HTR-8/SVneo (cell line): Measurements from ENCODE around the gene LATS2.

ENCODE experiments used
- DNase-seq: peaks from one replicate; pipeline ENCODE4 v3.0.0; 2011; ENCODE audit warnings: low spot score, mixed read lengths; ENCODE audit not compliant: insufficient read length
- FAIRE-seq: peaks from 2 replicates; lab custom pipeline; 2011; peaks lifted over from hg19 to GRCh38; lab: Jason Lieb, UNC

The LATS2 gene

DNA sequence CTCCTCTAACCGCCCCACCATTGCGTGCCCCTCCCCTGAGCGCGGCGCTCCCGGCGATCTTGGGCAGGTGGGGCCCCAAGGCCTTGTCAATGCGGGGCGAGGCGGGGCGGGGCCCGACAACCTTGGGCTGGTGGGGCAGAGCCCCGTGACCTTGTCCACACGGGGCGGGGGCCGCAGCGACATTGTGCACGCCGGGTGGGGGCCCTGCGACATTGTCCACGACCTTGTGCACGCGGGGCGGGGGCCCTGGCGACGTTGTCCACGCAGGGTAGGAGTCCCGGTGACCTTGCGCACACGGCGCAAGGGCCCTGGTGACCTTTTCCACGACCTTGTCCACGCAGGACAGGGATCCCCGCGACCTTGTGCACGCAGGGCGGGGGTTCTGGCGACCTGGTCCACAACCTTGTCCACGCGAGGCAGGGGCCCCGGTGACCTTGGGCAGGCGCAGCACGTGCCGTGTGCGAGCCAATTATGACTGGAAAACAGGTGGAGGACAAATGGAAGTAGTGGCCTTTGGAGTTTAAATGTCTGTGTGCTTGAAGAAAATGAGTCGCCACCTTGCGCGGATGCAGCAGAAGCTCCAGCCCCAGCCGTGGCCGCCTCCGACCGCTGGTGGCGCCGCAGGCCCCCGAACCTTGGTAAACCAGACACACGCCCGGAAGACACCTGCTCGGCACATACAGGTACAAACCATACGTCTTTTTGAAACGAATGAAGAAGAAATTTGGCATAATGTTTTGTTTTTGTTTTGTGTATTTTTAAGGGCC lies 62.6 kb downstream of the LATS2 start:
- no peak for FAIRE-seq
- DNase-seq = no peak

DNA sequence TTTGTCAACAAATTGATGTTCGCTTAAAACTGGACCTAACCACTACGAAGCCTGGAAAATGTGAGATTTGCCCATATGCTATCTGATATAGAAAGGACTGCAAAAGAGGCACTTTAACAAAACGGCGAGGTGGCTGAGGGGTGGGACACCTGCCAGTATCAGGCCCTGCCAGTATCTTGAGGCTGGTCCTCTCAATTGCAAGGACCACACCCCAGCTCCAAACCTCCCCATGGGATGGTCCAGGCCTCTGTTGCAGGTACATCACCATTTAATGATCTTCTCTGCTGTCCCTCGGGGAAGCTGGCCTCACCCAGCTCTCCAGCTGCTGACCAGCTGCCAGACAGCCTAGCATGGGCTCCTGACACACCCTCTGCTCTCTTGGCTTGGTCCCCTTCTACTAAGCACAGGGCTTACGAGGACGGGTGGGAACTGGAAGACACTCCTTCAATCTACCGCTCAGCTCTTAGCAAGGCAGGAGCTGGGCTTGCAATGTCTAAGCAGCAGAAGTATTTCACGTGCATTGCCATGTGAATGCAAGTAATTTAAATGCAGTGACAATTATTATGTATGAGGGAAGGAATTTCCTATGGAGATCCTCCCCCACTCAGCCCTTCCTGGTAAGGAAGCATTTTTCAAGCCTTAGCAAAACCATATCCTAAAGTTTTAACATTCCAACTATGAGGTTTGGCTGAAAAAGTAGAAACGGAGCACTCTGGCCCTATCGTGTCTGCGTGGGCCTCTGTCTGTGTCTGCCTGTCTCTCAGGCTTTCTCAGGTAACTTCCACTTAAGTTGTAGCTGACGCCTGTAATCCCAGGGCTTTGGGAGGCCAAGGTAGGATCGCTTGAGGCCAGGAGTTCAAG lies 63.9 kb downstream of the LATS2 start:
- DNase-seq = peak; percentile 41
- no peak for FAIRE-seq

DNA sequence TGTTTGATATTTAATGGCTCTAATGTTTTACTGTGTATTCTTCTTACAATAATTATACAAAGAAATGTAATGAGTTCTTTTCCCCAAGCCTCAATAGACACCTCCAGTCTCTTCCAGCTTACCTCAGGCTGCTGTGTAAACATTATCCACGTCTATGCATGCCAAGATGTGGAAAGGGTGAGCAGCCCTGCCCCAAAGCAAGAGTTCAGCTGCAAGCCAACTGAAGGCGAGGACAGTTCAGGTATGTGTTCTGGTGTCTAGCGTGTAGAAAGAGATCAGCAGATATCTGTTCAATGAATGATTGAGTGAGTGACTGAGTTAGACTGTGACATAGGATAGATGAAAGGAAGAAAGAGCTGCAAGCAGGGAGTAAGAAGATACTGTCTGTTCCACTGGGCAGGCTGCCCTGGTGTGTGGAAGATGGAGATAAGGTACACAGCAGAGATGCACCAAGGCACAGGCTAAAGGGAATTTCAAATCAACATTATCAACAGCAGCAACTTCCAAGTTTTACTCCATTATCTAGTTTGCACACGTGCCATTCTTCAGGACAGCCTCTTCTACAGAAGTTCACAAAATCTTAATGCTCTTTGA lies 66.0 kb downstream of the LATS2 start:
- no peak for FAIRE-seq
- no peak for DNase-seq

DNA sequence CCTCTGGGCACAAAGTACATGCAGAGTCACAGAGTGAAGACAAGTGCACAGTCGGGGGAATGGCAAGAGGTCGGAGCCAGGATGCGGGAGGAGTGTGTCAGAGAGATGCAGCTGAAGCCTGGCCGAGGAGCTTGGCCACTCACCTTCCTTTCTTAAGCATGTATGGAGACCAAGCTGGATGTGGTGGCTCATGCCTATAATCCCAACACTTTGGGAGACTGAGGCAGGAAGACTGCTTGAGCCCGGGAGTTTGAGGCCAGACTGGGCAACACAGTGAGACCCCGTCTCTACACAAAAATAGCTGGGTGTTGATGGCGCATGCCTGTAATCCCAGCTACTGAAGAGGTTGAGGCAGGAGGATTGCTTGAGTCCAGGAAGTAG lies 67.0 kb downstream of the LATS2 start:
- FAIRE-seq (no peak), DNase-seq (no peak)

DNA sequence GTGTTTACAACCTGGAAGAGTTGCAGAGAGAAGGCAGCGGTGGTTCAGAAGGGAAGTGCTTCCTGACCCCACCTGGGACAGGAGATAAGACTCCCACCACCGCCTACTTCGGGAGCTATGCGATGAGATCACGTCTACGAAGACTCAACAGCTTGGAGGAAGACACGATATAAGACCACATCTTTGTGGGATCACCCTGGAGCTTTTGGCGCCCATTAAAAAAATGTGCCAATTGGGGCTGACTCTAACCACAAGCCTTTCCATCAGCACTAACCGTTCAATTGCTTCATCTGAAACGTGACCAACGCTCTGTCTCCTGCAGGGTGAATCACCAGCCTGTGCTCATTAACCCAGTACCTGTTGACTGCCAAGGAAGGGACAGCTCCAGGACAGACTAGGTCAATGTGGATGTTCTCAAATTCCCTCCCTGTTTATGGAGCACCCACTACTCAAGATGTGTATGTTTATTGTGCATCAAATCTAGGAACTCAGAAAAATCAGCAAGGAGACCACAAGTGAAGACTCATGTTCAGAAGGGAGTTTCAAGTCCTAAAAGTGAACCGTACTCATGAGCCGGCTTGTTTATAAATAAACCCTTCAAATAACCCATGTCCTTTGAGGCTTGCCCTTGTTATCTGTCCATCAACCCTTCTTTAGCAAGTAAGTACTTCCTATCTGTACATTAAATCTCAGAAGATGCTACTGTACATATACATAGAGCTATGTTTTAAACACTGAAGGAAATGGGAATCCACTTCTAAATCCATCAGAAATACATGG lies 67.5 kb downstream of the LATS2 start:
- DNase-seq (peak; percentile 10), FAIRE-seq (no peak)

DNA sequence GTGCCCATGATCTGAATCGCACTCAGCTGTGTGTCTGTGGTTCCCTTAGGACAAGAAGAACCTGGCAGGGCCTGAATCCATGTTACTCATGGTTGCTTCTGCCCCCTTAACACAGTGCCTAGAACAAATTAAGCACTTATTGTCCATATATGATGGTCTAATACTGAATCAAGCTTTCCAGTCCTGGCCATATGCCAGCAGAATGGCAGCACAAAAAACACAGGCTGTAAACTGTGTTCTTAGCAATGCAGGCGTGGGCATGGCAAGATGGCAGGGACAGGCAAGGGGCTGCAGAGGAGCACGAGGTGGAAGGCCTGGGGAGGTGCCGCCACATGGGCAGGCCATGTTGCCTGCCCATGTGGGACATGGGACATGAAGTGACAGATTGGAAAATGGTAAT lies 68.2 kb downstream of the LATS2 start:
- FAIRE-seq = no peak
- DNase-seq = no peak

DNA sequence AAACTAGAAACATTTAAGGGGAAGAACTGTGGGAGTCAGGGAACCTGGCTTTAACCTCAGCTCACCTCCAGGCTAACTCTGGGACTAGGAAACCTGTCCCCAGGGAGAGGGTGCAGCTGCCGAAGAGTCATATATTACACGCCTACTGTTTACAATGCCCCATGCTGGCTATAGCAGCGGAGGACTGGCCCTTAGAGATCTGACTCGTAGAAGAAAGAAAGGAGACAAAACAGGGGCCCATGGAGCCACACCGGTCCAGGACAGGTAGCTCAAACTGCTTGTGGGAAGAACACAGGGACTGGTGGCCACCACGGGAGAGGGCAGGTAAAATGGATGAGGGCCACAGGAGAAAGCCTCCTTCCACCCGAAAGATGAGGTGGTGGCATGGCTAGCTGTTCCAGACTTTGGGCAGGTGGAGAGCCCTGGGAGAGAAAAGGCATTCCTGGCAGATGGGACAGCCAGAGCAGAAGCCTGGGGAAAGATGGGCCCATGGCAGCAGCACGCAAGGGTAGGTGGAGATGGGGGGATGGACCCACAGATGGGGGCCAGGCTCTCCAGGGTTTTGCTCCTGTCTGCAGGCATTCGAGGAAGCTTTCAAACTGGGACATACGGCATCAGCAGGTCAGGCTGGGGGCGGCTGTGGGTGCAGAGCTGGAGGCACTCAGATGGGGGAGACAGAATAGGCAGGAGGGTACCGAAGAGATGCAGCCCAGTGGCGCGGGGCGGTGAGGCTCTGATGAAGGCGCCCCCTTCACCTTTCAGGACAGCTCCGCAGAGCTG lies 69.5 kb downstream of the LATS2 start:
- no peak for FAIRE-seq

DNA sequence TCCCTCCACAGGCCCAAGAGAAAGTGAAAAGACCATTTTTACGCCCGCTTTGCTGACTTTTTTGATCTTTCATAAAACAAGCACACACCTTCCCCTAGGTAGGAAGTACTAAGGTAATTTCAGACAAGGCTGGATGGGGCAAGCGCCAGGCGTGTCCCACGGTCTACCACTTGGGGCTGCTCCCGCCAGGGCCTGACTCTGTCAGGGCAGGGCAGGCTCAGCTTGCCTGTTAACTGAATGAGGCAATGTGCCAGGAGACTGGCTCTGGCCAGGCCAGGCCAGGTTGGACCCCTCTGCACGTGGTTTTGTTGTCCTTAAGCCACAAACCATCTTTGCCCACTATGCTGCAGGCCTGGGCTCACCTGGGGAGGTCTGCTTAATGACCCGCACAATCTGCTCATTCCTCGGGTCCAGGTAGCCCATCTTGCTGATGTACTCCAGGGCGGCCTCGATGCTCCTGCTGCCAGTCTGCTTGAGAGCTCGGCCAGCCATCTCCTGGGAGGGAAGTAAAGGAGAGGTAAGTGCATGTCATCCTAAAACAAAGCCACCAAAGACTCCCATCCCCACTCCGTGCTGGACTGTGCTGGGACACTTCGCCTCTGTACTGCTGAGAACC lies 70.4 kb downstream of the LATS2 start:
- DNase-seq = no peak
- FAIRE-seq = no peak

More for the DNA sequence above, 69.5 kb downstream of the LATS2 start:
- DNase-seq = no peak

DNA sequence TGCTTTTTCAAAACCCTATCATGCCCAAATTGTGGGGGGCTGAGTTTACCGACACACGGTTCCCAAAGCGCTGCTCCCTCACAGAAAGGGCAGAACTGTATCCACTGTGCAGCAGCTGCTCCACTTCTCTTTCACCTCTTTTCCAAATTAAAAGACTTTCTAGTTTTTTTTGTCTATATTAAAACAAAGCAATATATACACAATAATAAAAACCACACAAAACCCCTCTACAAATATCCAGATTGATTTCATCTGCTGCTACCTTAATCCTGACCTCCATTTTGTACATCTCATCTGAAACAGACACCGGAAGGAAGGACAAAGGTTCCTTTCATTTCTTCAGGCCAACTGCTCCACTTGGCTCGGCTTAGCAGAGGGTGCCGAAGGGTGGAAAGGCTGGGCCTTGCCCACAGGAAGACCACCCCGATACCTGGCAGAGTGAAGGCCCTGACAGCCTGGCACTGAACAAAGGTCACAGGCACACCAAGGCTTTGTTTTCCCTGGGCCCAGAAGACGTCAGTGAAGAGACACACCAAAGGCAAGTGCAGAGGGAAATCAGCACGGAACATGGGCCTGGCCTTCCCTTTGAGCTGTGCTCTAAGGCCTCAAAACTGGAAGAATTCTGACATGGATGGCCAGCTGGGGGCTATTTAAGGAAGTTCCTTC lies 71.6 kb downstream of the LATS2 start:
- DNase-seq (no peak), FAIRE-seq (no peak)

DNA sequence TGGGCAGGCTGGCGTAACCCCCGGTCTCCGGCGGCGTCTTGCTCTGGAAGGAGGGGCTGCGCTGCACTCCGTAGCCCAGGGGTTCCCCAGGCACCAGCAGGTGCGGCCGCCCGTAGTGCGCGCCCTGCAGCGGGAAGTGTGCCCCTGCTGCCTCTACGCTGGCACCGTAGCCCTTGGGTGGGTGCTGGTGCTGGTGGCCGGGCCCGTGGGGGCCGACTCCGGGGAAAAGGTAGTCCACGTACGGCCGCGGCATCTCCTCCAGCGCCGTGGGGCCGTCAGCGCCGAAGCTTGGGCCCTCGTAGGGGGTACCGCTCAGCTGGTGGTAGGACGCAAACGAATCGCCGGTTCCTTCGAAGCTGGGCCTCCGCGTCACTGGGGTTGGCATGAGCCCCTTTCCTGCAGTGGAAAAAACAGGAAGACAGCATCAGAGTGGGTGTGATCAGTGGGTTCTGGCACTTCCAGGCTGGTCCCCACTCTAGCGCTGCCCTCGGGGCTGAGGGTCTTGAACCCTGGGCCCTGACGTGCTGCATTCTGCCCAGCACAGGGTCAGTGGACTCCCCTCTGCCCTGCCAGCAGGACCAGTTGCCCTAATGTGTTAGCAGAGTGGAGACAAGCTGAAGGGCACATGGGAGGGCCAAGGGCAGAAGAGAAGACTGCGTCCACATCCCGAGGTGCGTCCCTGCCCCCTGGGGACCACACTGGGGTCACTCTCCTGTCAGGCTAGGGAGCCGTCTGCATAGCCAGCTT lies 72.3 kb downstream of the LATS2 start:
- FAIRE-seq (no peak), DNase-seq (no peak)

DNA sequence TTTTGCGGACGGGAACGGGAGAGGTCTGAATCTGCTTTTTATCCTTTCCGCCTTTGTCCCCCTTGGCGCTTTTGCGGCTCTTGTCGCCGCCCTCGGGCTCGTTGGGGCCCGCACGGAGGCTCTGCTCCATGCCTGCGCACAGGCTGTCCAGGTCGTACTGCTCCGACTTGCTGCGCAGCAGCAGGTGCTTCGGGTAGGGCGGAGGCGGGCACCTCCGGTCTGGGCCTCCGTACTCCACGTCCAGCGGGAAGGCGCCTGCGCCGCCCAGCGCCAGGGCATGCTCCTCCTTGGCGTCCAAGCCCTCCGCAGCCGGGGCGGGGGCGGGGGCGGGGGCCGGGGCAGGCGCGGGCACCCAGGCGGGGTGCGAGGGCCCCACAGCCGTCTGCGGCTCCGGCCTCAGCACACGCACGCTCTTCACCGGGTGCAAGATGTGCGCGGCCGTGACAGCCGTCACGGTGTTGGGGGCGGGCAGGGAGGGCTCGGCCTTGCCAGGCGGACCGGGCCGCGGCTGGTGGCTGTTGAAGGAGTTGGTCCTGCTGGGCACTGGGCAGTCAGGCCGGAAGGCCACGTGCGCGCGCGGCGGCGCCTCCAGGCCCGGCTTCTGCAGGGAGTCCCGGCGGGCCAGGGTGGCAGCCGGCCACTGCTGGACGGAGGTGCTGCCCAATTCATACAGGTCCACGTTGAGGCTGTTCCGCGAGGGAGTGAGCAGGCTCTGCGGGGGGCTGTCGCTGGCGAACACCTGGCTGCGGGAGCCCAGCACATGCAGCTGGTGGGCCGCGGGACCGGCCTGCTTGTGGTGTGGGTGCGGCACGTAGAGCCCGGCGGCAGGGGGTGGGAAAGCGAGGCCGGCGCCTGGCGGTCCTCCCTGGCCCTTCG lies 73.1 kb downstream of the LATS2 start:
- FAIRE-seq (no peak), DNase-seq (no peak)

DNA sequence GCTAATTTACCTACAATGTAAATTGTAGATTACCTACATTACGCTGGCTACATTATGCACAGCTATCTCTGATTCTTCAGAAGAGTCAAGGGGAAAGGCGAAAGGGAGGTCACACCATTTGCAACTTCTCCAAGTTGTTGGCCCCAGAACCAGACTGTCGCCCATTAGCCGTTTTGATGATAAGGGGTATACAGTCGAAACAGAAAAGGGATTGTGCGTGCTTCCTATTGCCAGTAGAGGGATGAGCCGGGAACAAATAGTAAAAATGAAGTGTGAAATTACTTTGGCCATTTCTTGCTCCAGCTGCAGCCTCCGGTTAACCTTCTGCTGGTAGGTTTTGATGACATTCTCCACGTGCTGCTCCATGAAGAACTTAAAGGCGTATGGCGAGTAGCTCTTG lies 73.8 kb downstream of the LATS2 start:
- FAIRE-seq (no peak), DNase-seq (no peak)

DNA sequence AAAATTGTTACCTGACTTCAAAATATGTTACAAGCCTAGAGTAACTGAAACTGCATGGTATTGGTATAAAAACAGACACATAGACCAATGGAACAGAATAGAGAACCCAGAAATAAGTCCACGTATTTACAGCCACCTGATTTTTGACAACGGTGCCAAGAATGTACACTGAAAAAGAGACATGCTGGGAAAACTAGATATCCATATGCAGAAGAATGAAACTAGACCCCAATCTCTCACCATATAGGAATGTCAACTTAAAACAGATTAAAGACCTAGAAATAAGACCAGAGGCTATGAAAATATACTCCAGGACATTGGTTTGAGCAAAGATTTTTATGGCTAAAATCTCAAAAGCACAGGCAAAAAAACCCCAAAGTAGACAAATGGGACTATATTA lies 76.5 kb downstream of the LATS2 start:
- FAIRE-seq (no peak), DNase-seq (no peak)

DNA sequence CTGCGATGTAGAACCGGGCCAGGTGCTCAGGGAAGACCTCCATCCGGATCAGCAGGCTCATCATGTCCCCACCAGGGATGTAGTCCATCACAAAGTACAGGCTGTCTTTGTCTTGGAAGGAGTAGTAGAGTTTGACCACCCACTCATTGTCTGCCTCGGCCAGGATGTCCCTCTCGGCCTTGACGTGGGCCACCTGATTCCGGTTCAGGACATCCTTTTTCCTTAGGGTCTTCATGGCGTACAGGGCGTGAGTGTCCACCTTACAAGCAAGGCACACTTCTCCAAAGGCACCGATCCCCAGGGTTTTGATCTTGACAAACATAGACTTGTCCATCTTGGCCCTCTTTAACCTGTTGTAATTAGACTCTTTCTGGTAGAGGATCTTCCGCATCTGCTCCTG lies 78.0 kb downstream of the LATS2 start:
- no peak for FAIRE-seq
- DNase-seq = no peak

DNA sequence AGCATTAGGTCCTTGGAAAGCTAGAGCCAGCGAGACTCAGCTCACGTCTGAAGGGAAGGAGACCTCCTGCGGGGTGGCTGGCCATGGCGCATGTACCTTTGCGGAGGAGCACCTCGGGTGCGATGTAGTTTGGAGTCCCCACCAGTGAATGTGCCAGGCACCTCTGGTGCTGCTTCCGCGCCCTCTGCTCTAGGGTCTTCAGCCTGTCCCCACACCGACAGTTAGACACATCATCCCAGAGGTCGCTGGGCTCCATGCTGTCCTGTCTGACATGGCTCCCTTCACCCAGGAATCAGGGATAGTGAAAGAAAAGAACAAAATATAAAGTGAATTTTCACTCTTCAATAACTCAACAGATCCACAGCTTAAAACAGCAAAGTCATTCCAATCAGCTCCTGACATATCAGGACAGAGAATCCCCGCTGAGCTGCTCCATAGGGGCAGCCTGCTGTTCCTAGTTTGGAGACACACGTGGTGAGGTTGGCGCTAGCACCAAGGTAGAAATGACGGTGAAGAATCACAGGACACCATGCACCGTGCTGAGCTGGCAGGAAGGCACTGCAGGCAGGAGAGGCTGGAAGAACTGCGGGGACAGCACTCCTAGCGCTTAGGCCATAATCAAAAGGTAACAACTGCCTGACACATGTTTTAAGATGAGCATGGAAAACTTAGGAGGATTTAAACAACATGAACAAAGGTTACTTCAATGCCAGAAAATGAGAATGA lies 79.9 kb downstream of the LATS2 start:
- FAIRE-seq (no peak), DNase-seq (no peak)

DNA sequence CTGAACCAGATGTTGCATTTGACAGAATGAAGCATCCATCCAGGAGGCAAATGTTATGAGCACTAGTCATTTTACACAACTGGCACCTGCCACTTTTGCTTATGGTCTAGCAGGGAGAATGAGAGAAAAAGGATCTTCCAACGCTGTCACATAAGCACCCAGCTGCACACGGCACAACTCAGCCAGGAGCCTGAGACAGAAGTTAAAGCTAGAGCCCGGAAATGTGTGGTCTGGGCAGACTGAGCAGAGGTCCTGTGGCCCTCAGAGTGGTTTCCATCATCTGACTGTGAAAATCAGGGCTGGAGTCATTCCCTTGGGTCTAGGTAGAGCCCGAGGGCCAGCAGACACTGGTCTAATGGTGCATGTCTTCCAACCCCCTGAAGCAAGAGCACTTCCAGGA lies 80.5 kb downstream of the LATS2 start:
- DNase-seq (no peak), FAIRE-seq (no peak)

DNA sequence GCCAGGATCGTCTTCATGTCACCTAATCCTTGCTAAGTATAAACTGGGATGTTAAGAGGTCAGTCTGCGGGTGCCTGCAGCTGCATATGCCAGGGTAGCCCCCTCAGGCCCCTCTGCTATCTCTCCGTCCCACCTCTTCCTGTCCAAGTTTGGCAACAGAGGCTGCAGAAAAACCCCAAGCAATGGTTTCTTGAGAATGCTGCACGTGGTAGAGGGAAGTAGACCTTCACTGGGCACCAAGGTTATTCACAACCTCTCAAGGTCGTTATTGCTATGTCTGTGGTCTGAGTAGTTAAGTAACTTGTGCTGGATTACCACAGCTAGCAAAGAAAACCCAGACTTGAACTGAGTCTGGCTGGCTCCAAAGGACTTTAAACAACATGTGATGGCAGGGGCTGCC lies 81.0 kb downstream of the LATS2 start:
- no peak for DNase-seq
- FAIRE-seq = no peak
